Fibroblast of skin of left biceps (primary cell): ENCODE measurements around the gene TRIM4.

ENCODE experiments used
- DNase-seq, 2 experiments: peaks; one replicate each; pipeline ENCODE4 v3.0.0-alpha.2; 2013; ENCODE audit warnings: low read depth in 2 of 2

Gene TRIM4

GRCh38 chr7:99843808-99844207 lies 75.5 kb downstream of the TRIM4 start:
- DNase-seq: no peak

GRCh38 chr7:99842926-99843325 lies 76.4 kb downstream of the TRIM4 start:
- no peak for DNase-seq
